ENCODE results near the gene DNAJB7.

The DNAJB7 gene

DNA sequence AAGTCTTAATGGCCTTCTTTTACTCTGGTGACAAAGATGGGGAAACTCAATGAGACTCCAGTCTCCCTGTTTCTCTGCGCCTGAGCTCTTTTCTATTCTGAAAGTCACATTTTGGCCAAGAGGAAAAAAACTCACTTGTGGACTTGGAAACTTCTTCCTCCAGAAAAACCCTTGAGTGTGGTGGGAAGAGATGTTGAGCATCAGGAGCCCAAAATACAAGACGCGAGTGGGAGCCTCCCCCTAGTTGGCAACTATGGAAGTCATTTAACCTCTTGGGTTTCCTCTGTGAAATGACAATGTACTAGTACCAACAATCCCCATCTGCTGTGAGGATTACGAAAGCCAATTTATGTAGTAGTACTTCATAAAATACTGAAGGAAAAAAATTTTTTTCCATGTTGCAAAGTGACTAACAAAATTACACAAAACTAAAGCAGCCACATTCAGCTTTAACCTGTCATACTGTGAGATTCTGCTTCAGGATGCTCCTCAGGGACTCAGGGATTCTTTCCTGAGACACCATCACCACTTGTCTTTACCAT is 42.2 kb downstream of the DNAJB7 start:
- TF ChIP-seq, protein P1, sequence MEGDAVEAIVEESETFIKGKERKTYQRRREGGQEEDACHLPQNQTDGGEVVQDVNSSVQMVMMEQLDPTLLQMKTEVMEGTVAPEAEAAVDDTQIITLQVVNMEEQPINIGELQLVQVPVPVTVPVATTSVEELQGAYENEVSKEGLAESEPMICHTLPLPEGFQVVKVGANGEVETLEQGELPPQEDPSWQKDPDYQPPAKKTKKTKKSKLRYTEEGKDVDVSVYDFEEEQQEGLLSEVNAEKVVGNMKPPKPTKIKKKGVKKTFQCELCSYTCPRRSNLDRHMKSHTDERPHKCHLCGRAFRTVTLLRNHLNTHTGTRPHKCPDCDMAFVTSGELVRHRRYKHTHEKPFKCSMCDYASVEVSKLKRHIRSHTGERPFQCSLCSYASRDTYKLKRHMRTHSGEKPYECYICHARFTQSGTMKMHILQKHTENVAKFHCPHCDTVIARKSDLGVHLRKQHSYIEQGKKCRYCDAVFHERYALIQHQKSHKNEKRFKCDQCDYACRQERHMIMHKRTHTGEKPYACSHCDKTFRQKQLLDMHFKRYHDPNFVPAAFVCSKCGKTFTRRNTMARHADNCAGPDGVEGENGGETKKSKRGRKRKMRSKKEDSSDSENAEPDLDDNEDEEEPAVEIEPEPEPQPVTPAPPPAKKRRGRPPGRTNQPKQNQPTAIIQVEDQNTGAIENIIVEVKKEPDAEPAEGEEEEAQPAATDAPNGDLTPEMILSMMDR (IDR thresholded peaks at IDR 0.05; ENCODE audit: insufficient read depth, low read depth, low read length, missing control alignments): no peak
- DNase-seq (ENCODE audit: low read depth): peak; percentile 7
- peak overlapping the region; percentile 79 for H3K4me3 ChIP-seq (ENCODE audit: low read depth, low read length)

DNA sequence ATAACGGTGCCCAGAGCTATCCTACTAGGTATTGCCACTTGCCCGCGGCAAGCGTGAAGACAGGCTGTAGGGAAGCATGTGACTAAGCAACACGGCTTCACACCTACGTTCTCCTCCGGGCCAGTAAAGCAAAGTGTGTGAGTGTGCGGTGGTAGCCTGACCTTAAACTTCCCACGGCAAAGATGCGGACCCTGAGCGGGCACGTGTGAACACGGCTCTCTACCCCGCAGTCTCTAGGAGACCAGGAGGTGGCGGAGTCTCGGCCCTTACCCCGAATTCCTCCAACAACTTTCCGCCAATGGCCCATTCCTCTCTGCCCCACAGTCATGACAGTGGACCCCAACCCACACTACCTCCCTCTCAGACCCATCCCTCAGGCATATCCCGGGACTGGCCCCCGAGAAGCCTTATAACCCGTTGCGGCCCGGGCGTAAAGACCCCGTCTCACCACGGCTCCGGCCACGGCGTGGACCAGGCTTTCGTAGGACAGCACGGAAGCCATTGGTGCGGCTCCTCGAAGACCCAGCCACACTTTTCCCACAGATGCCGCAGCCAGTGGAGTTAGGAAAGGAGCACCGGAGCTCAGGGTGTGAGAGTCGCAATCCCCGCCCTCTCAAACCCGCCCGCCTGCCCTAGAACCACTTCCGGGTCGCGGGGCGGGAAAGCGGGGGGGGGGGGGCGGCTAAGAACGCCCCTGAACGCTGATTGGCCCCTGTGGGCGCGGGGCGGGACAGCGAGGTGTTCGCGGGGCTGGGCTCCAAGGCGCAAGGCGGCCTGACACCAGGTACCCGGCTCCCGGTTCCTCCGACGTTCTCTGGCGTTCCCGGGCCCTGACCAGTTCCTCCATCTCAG is 42.9 kb downstream of the DNAJB7 start, which contains the start of gene SLC25A17:
SLC25A17 (minus strand) TSS at position 600 of the 852 bp plus-strand sequence; CDS start at position 502, 98 bp downstream.
- peak within 1 kb of the TSS; percentile 79 for H3K4me3 ChIP-seq (ENCODE audit: low read depth, low read length)
- peak; percentile 92 for DNase-seq (ENCODE audit: low read depth)
- TF ChIP-seq, protein P1 (IDR thresholded peaks at IDR 0.05; ENCODE audit: insufficient read depth, low read depth, low read length, missing control alignments): peak; percentile 46

DNA sequence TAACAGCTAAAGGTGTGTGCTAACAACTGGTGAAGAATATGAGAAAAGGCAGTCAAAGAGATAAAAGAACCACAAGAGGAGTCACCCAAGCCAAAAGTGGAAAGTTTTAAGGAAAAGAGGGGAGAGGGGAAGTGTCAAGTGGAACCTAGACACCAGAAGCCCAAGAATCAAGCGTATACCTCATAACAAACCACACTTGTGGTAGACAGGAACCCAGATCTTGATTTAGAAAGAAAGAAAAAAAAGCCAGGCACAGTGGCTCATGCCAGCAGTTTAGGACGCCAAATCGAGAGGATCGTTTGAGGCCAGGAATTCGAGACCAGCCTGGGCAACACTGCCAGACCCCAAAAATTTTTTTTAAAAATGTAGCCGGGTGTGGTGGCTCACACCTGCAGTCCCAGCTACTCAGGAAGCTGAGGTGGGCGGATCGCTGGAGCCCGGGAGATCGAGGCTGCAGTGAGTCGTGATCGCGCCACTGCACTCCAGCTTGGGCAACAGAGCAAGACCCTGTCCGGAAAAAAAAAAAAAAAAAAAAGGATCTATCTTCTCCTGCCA is 43.6 kb downstream of the DNAJB7 start:
- H3K4me3 ChIP-seq (ENCODE audit: low read depth, low read length): peak overlapping the region; percentile 79
- DNase-seq (ENCODE audit: low read depth): no peak
- TF ChIP-seq, protein P1 (IDR thresholded peaks at IDR 0.05; ENCODE audit: insufficient read depth, low read depth, low read length, missing control alignments): no peak

DNA sequence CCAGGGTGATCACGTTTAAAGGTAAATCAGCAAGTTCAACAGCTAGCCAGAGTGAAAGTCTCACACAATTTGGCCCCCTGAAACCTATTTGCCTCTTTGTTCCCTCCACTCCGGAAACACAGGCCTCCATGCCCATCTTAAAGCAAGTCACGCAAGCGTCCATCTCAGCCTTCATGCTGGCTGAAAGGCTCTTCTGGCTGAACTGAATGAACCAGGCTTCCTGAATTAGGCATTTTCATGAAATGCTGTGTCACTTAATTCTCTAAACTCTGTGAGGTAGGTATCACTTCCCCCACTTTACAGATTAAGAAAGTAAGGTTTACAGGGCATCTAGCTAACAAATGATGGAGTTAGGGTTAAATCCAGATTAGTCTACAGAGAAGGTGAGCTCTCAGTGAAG is 44.2 kb downstream of the DNAJB7 start:
- TF ChIP-seq, protein P1 (IDR thresholded peaks at IDR 0.05; ENCODE audit: insufficient read depth, low read depth, low read length, missing control alignments): no peak
- H3K4me3 ChIP-seq (ENCODE audit: low read depth, low read length): peak overlapping the region; percentile 79
- DNase-seq (ENCODE audit: low read depth): peak; percentile 52

DNA sequence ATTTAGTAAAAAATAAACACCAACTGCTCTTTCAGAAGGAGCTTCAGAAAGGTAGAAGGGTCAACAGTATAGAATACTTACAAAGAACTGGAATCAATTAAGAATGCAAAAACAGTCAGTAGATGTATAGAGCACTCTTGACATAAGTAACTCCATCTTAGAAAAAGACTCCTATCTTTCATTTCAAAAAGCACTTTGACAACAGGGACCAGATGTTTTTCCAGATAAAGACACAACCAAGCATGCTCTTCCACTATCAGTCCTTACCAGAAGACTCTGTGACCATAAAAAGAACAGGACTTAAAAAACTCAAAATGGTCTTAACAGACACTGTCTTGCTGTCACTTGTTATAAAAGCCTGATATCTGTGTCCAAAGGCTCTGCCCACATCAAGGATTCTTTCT is 48.0 kb downstream of the DNAJB7 start:
- no peak for DNase-seq (ENCODE audit: low read depth)
- TF ChIP-seq, protein P1 (IDR thresholded peaks at IDR 0.05; ENCODE audit: insufficient read depth, low read depth, low read length, missing control alignments): no peak
- H3K4me3 ChIP-seq (ENCODE audit: low read depth, low read length): no peak overlapping the region
